ENCODE data around the gene NUP210.
"Not testable (repeated sequence)": the region's sequence is repeated elsewhere in the genome, so short reads cannot be mapped to it uniquely, and the experiment has no call there.

Gene NUP210

DNA sequence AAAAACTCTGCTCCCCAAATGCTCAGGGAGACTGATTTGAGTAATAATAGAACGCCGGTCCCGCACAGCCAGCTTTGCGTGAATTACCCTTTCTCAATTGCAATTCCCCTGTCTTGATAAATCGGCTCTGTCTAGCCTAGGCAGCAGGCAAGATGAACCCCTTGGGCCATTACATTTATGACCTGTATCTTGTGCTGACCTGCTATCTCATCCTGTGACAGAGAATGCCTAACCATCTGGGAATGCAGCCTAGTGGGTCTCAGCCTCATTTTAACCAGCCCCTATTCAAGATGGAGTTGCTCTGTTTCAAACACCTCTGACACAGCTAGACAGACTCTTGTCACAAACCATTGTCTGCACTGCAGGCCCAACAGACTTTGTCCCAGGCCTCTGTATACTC lies 13.8 kb upstream of the NUP210 start:
- no peaks in the 10 kb centered on the region for H4K20me1 ChIP-seq (ENCODE audit: insufficient read depth, low read length, poor library complexity, severe bottlenecking)
- H3K79me2 ChIP-seq (ENCODE audit: insufficient read depth, low read length): no peaks in the 10 kb centered on the region
- no peaks in the 10 kb centered on the region for H3K27me3 ChIP-seq (ENCODE audit: insufficient read depth, low read length, poor library complexity, severe bottlenecking)
- TF ChIP-seq EZH2phosphoT487 (IDR thresholded peaks at IDR 0.05; ENCODE audit: borderline replicate concordance): no peak
- TF ChIP-seq, protein P1, sequence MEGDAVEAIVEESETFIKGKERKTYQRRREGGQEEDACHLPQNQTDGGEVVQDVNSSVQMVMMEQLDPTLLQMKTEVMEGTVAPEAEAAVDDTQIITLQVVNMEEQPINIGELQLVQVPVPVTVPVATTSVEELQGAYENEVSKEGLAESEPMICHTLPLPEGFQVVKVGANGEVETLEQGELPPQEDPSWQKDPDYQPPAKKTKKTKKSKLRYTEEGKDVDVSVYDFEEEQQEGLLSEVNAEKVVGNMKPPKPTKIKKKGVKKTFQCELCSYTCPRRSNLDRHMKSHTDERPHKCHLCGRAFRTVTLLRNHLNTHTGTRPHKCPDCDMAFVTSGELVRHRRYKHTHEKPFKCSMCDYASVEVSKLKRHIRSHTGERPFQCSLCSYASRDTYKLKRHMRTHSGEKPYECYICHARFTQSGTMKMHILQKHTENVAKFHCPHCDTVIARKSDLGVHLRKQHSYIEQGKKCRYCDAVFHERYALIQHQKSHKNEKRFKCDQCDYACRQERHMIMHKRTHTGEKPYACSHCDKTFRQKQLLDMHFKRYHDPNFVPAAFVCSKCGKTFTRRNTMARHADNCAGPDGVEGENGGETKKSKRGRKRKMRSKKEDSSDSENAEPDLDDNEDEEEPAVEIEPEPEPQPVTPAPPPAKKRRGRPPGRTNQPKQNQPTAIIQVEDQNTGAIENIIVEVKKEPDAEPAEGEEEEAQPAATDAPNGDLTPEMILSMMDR (conservative IDR thresholded peaks at IDR 0.05; ENCODE audit: low read length): no peak
- no peak overlapping the region for H2AFZ ChIP-seq (ENCODE audit: low read length)
- no peaks in the 10 kb centered on the region for H3K36me3 ChIP-seq (ENCODE audit: insufficient read depth, low read length)
- no peaks in the 10 kb centered on the region for H3K9me3 ChIP-seq (ENCODE audit: insufficient read depth, low read depth, low read length)
- no peaks in the 10 kb centered on the region for H3K9me2 ChIP-seq (replicated peaks; ENCODE audit: low read depth, low read length)
- H3F3A ChIP-seq (ENCODE audit: low read depth): no peaks in the 10 kb centered on the region
- no peak overlapping the region for H3K4me2 ChIP-seq (ENCODE audit: low read depth, low read length, poor library complexity, severe bottlenecking)
- H3K4me3 ChIP-seq (ENCODE audit: low read length, poor library complexity, severe bottlenecking): no peak overlapping the region
- no peak overlapping the region for H3K9ac ChIP-seq (ENCODE audit: low read depth, low read length, poor library complexity, severe bottlenecking)
- H3K4me1 ChIP-seq (ENCODE audit: insufficient read depth, low read length, poor library complexity, severe bottlenecking): no peaks in the 10 kb centered on the region

DNA sequence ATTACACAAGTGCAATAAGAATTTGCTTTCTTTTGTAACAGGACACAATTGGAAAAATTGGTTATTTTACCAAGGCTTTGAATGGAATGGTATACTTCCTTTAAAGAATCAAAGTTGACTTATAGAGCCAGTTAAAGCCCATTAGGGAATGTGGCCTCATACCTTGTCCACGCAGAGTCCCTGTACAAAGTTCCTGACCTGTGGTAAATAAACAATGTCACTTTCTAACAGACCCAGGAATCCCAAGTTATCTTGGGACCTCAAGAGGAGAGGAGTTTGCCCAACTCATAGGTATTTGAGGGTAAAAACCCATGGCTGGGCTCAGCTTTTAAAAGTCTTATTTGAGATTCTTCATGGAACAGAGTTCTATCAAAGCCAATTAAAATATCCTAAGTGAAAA lies 12.0 kb upstream of the NUP210 start:
- Histone ChIP-seq H2AFZ (ENCODE audit: low read length) (no peak overlapping the region), H3K27me3 (ENCODE audit: insufficient read depth, low read length, poor library complexity, severe bottlenecking) (no peaks in the 10 kb centered on the region), H3K9ac (ENCODE audit: low read depth, low read length, poor library complexity, severe bottlenecking) (no peak overlapping the region), H3K4me2 (ENCODE audit: low read depth, low read length, poor library complexity, severe bottlenecking) (no peak overlapping the region), H4K20me1 (ENCODE audit: insufficient read depth, low read length, poor library complexity, severe bottlenecking) (no peaks in the 10 kb centered on the region), H3K4me3 (ENCODE audit: low read length, poor library complexity, severe bottlenecking) (no peak overlapping the region), H3K36me3 (ENCODE audit: insufficient read depth, low read length) (no peaks in the 10 kb centered on the region), H3F3A (ENCODE audit: low read depth) (no peaks in the 10 kb centered on the region), H3K9me2 (replicated peaks; ENCODE audit: low read depth, low read length) (no peaks in the 10 kb centered on the region), H3K79me2 (ENCODE audit: insufficient read depth, low read length) (no peaks in the 10 kb centered on the region), H3K4me1 (ENCODE audit: insufficient read depth, low read length, poor library complexity, severe bottlenecking) (peaks cover 7% of the 10 kb centered on the region), H3K9me3 (ENCODE audit: insufficient read depth, low read depth, low read length) (no peaks in the 10 kb centered on the region)
- no peak for TF ChIP-seq EZH2phosphoT487 (IDR thresholded peaks at IDR 0.05; ENCODE audit: borderline replicate concordance)
- TF ChIP-seq, protein P1 (conservative IDR thresholded peaks at IDR 0.05; ENCODE audit: low read length): no peak

DNA sequence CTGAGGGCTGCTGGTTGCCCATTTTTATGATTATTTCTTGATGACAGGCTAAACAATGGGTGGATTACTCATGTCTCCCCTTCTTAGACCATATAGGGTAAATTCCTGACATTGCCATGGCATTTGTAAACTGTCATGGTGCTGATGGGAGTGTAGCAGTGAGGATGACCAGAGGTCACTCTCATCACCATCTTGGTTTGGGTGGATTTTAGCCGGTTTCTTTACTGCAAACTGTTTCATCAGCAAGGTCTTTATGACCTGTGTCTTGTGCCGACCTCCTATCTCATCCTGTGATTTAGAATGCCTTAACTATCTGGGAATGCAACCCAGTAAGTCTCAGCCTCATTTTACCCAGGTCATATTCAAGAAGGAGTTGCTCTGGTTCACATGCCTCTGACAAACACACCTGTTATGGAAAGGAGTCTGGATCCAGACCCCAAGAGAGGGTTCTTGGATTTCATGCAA lies 10.3 kb upstream of the NUP210 start:
- H3K36me3 ChIP-seq (ENCODE audit: insufficient read depth, low read length); H3K27me3 ChIP-seq (ENCODE audit: insufficient read depth, low read length, poor library complexity, severe bottlenecking); H3K9ac ChIP-seq (ENCODE audit: low read depth, low read length, poor library complexity, severe bottlenecking); H2AFZ ChIP-seq (ENCODE audit: low read length); H3K4me3 ChIP-seq (ENCODE audit: low read length, poor library complexity, severe bottlenecking); H3K9me3 ChIP-seq (ENCODE audit: insufficient read depth, low read depth, low read length); H3K9me2 ChIP-seq (replicated peaks; ENCODE audit: low read depth, low read length); H3K79me2 ChIP-seq (ENCODE audit: insufficient read depth, low read length); H3F3A ChIP-seq (ENCODE audit: low read depth); H3K4me2 ChIP-seq (ENCODE audit: low read depth, low read length, poor library complexity, severe bottlenecking); H4K20me1 ChIP-seq (ENCODE audit: insufficient read depth, low read length, poor library complexity, severe bottlenecking): not testable (repeated sequence)
- peaks cover 11% of the 10 kb centered on the region for H3K4me1 ChIP-seq (ENCODE audit: insufficient read depth, low read length, poor library complexity, severe bottlenecking)

DNA sequence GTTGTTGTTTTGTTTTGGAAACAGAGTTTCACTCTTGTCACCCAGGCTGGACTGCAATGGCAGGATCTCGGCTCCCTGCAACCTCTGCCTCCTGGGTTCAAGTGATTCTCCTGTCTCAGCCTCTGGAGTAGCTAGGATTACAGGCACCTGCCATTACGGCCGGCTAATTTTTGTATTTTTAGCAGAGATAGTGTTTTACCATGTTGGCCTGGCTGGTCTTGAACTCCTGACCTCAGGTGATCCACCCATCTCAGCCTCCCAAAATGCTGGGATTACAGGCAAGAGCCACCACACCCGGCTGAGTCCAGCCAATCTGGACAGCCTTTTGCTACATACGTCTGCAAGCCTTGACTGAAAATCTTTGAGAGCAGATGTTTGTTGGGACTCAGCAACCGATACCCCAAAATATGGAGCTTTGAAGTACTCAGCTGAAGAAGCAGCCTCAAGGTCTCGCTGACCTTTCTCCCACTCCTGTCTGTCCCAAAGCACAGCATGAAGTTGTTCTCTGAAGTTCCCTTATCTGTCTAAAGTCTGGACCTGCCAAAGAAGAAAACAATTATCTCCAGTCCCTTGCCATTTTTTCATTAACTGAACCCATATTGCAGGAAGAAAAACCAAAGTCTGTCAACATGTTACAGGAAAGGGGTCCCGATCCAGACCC lies 9.6 kb upstream of the NUP210 start:
- TF ChIP-seq EZH2phosphoT487 (IDR thresholded peaks at IDR 0.05; ENCODE audit: borderline replicate concordance): no peak
- TF ChIP-seq, protein P1 (conservative IDR thresholded peaks at IDR 0.05; ENCODE audit: low read length): no peak
- Histone ChIP-seq H3F3A (ENCODE audit: low read depth) (no peaks in the 10 kb centered on the region), H3K27me3 (ENCODE audit: insufficient read depth, low read length, poor library complexity, severe bottlenecking) (no peaks in the 10 kb centered on the region), H3K4me2 (ENCODE audit: low read depth, low read length, poor library complexity, severe bottlenecking) (no peak overlapping the region), H3K36me3 (ENCODE audit: insufficient read depth, low read length) (no peaks in the 10 kb centered on the region), H3K9me3 (ENCODE audit: insufficient read depth, low read depth, low read length) (no peaks in the 10 kb centered on the region), H4K20me1 (ENCODE audit: insufficient read depth, low read length, poor library complexity, severe bottlenecking) (no peaks in the 10 kb centered on the region), H2AFZ (ENCODE audit: low read length) (no peak overlapping the region), H3K4me1 (ENCODE audit: insufficient read depth, low read length, poor library complexity, severe bottlenecking) (peaks cover 16% of the 10 kb centered on the region), H3K4me3 (ENCODE audit: low read length, poor library complexity, severe bottlenecking) (no peak overlapping the region), H3K79me2 (ENCODE audit: insufficient read depth, low read length) (no peaks in the 10 kb centered on the region), H3K9ac (ENCODE audit: low read depth, low read length, poor library complexity, severe bottlenecking) (no peak overlapping the region), H3K9me2 (replicated peaks; ENCODE audit: low read depth, low read length) (no peaks in the 10 kb centered on the region)

DNA sequence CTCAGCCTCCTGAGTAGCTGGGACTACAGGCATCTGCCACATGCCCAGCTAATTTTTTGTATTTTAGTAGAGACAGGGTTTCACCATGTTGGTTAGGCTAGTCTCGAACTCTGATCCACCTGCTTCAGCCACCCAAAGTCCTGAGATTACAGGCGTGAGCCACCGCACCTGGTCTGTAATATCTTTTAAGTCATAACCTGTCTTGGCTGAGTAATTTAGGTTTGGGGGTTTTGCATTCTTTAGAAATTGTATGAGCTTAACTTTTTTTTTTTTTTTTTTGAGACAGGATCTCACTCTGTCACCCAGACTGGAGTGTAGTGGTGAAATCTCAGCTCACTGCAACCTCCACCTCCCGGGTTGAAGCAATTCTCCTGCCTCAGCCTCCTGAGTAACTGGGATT lies 8.6 kb upstream of the NUP210 start:
- H3K9ac ChIP-seq (ENCODE audit: low read depth, low read length, poor library complexity, severe bottlenecking); H3K4me3 ChIP-seq (ENCODE audit: low read length, poor library complexity, severe bottlenecking); H3K9me2 ChIP-seq (replicated peaks; ENCODE audit: low read depth, low read length); H3K27me3 ChIP-seq (ENCODE audit: insufficient read depth, low read length, poor library complexity, severe bottlenecking); H3K9me3 ChIP-seq (ENCODE audit: insufficient read depth, low read depth, low read length); H4K20me1 ChIP-seq (ENCODE audit: insufficient read depth, low read length, poor library complexity, severe bottlenecking); H3F3A ChIP-seq (ENCODE audit: low read depth); H3K36me3 ChIP-seq (ENCODE audit: insufficient read depth, low read length); H3K79me2 ChIP-seq (ENCODE audit: insufficient read depth, low read length): not testable (repeated sequence)
- Histone ChIP-seq H3K4me1 (ENCODE audit: insufficient read depth, low read length, poor library complexity, severe bottlenecking) (peaks cover 26% of the 10 kb centered on the region), H2AFZ (ENCODE audit: low read length) (peak overlapping the region; percentile 20; the same call in 1 of the 2 replicates), H3K4me2 (ENCODE audit: low read depth, low read length, poor library complexity, severe bottlenecking) (peak overlapping the region; percentile 18)
